Neural cell (in vitro differentiated cells): ENCODE data around the gene TNFAIP3.
A peak's percentile ranks its signal among the peaks of the same experiment; 100 is the strongest.

ENCODE experiments used
- EP300 ChIP-seq: fragments of 450-650 bp; conservative IDR thresholded peaks from 2 replicates; pipeline ENCODE4 v1.6.1; 2014; ENCODE audit warnings: antibody characterized with exemption, mild to moderate bottlenecking, moderate library complexity; ENCODE audit not compliant: poor library complexity, severe bottlenecking
- EZH2 ChIP-seq: fragments of 200-600, 300-800 bp; shearing (Covaris generic), sonication (generic); IDR thresholded peaks from 2 replicates; pipeline ENCODE4 v1.6.1; 2014; ENCODE audit warnings: antibody characterized with exemption, low read length, borderline replicate concordance, mild to moderate bottlenecking; ENCODE audit not compliant: insufficient read depth, poor library complexity, severe bottlenecking
- POLR2AphosphoS5 ChIP-seq: IDR thresholded peaks from 2 replicates; pipeline ENCODE4 v1.6.1; 2012
- TAF1 ChIP-seq: IDR thresholded peaks from 2 replicates; pipeline ENCODE4 v1.6.1; 2012; ENCODE audit warnings: low read depth
- TF ChIP-seq, protein P1 (sequence below): IDR thresholded peaks from 2 replicates; pipeline ENCODE4 v1.6.1; 2012; ENCODE audit warnings: borderline replicate concordance
- TF ChIP-seq, protein P2 (sequence below): fragments of 450-650 bp; IDR thresholded peaks from 2 replicates; pipeline ENCODE4 v1.5.1; 2014; ENCODE audit warnings: antibody characterized with exemption, mild to moderate bottlenecking, moderate library complexity; ENCODE audit not compliant: poor library complexity, severe bottlenecking

DNA sequence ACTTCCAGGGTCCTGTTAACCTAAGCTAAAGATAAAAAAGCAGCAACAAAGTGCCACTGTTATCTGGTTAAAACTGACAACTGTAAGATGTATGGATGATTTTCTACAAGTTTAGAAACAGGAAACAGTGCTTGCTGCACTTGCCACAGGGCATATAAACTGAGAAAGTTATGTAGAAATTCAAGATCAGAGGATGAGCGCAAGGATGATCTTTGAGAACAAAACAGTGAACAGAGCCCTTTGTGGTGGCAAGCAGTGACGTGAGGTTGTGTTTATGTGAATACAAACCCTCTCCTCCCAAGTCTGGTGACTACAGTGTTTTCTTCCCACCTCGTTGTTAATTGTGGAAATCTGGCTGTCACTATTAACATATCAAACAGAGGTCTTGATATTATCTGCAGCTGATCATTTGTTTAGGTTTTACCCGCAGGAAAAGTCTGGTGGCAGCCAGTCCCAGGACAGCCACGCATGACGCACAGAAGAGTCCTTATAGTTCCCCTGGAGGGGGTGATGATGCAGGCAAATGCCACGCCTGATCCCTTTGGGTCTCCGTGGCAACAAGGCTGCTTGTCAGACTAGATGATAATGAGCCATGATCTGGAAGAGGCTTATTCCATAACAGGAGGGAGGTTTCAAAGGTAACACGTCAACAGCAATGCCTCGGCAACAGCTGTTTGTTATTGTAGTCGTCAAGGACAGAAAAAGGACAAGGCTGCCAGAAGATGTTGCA is 43.1 kb upstream of the TNFAIP3 start:
- TF ChIP-seq, protein P1, sequence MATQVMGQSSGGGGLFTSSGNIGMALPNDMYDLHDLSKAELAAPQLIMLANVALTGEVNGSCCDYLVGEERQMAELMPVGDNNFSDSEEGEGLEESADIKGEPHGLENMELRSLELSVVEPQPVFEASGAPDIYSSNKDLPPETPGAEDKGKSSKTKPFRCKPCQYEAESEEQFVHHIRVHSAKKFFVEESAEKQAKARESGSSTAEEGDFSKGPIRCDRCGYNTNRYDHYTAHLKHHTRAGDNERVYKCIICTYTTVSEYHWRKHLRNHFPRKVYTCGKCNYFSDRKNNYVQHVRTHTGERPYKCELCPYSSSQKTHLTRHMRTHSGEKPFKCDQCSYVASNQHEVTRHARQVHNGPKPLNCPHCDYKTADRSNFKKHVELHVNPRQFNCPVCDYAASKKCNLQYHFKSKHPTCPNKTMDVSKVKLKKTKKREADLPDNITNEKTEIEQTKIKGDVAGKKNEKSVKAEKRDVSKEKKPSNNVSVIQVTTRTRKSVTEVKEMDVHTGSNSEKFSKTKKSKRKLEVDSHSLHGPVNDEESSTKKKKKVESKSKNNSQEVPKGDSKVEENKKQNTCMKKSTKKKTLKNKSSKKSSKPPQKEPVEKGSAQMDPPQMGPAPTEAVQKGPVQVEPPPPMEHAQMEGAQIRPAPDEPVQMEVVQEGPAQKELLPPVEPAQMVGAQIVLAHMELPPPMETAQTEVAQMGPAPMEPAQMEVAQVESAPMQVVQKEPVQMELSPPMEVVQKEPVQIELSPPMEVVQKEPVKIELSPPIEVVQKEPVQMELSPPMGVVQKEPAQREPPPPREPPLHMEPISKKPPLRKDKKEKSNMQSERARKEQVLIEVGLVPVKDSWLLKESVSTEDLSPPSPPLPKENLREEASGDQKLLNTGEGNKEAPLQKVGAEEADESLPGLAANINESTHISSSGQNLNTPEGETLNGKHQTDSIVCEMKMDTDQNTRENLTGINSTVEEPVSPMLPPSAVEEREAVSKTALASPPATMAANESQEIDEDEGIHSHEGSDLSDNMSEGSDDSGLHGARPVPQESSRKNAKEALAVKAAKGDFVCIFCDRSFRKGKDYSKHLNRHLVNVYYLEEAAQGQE = no peak
- TF ChIP-seq, protein P2, sequence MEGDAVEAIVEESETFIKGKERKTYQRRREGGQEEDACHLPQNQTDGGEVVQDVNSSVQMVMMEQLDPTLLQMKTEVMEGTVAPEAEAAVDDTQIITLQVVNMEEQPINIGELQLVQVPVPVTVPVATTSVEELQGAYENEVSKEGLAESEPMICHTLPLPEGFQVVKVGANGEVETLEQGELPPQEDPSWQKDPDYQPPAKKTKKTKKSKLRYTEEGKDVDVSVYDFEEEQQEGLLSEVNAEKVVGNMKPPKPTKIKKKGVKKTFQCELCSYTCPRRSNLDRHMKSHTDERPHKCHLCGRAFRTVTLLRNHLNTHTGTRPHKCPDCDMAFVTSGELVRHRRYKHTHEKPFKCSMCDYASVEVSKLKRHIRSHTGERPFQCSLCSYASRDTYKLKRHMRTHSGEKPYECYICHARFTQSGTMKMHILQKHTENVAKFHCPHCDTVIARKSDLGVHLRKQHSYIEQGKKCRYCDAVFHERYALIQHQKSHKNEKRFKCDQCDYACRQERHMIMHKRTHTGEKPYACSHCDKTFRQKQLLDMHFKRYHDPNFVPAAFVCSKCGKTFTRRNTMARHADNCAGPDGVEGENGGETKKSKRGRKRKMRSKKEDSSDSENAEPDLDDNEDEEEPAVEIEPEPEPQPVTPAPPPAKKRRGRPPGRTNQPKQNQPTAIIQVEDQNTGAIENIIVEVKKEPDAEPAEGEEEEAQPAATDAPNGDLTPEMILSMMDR = no peak
- TF ChIP-seq EP300 (peak; percentile 90), POLR2AphosphoS5 (peak; percentile 62), EZH2 (no peak), TAF1 (no peak)
